Activated naive CD4-positive, alpha-beta T cell treated with anti-CD3 and anti-CD28 coated beads, Interleukin-2, amount 50 U/mL, for 16 hours (primary cell): ENCODE results near the gene FOXN1.
"Not testable (repeated sequence)": the region's sequence is repeated elsewhere in the genome, so short reads cannot be mapped to it uniquely, and the experiment has no call there.

Experiments
- DNase-seq: peaks from one replicate; pipeline ENCODE4 v3.0.0-alpha.2; 2020

FOXN1 gene

GRCh38 chr17:28505986-28506665 is at the start of gene FOXN1:
FOXN1 (plus strand) TSS chr17:28506348; CDS start chr17:28523970, 17,622 bp downstream.
- no peak for DNase-seq

DNA sequence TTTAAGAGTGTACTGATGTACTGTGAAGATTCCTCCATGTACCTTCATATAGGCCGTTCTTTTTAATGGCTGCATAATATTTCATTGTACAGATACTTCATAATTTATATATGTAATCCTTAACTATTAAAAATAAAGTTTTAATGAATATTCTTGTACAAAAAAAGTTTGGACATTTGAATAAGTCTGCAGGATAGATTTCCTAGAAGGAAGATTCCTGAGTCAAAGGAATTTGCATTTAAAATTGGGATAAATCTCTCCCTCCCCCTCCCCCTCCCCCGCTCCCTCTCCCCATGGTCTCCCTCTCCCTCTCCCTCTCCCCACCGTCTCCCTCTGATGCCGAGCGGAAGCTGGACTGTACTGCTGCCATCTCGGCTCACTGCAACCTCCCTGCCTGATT is 48.3 kb upstream of the FOXN1 start:
- DNase-seq: no peak

GRCh38 chr17:28458881-28459280 is 47.3 kb upstream of the FOXN1 start:
- DNase-seq: not testable (repeated sequence)

- no peak for DNase-seq
Measured at GRCh38 chr17:28460901-28461300, 45.2 kb upstream of the FOXN1 start.

GRCh38 chr17:28466001-28466400 is 40.1 kb upstream of the FOXN1 start:
- no peak for DNase-seq

DNA sequence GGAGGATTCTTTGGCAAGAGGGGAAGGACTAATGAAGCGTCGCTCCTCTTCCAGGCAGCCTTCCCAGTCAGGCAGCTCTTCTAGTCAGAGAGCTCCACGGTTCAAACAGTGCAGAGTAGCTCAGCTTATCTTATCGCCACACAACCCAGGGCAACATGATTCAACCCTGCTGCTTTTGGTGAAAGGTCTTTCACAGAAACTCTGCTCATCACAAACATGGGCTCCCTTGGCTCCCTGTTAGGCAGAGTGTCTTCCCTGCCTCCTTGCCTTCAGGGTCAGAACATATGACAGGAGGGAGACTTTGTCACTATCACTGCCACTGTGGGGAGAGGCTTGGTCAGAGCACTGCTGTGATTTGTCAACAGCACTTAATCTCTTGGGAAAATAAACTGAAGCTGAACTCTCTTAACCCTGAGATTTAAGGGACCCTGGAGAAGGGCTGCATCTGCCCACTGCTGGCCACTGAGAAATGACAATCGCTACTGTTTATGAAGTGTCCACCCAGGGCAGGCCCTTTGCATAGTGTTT is 39.6 kb upstream of the FOXN1 start:
- no peak for DNase-seq

DNA sequence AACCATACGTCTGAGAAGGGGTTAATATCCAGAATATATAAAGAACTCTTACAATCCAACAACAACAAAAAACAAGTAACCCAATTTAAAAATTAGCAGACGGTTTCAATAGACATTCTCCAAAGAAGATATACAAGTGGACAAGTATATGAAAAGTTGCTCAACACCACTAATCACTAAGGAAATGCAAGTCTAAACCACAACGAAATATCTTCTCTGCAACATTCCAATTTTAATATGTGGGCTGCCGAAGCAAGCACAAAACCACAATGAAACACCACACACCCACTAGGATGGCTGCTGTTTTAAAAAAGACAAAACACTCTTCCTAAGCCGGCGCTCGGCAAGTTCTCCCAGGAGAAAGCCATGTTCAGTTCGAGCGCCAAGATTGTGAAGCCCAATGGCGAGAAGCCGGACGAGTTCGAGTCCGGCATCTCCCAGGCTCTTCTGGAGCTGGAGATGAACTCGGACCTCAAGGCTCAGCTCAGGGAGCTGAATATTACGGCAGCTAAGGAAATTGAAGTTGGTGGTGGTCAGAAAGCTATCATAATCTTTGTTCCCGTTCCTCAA is 38.6 kb upstream of the FOXN1 start:
- no peak for DNase-seq

DNA sequence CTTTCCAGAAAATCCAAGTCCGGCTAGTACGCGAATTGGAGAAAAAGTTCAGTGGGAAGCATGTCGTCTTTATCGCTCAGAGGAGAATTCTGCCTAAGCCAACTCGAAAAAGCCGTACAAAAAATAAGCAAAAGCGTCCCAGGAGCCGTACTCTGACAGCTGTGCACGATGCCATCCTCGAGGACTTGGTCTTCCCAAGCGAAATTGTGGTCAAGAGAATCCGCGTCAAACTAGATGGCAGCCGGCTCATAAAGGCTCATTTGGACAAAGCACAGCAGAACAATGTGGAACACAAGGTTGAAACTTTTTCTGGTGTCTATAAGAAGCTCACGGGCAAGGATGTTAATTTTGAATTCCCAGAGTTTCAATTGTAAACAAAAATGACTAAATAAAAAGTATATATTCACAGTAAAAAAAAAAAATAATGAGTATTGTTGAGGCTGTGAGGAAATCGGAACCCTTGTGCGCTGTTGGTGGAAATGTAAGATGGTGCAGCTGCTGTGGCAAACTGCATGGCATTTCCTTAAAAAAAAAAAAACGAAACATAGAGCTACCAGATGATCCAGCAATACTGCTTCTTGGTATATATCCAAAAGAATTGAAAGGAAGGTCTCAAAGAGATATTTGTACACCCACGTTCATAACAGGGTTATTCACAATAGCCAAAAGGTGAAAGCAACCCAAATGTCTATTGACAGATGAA is 38.0 kb upstream of the FOXN1 start:
- DNase-seq: not testable (repeated sequence)

DNA sequence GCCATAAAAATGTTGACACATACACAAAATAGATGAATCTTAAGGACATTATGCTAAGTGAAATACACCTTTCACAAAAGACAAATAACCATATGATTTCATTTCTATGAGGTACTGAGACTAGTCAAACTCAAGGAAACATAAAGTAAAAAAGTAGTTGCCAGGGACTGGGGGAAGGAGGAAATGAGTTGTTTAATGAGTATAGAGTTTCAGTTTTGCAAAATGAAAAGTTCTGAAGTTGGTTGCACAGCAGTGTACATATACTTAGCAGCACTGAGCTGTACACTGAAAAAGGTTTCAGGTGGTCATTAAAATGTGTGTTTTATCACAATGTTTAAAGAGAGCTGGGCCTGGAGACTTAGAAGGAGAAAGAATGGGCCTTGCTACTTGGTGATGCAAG is 37.4 kb upstream of the FOXN1 start:
- DNase-seq: no peak

DNA sequence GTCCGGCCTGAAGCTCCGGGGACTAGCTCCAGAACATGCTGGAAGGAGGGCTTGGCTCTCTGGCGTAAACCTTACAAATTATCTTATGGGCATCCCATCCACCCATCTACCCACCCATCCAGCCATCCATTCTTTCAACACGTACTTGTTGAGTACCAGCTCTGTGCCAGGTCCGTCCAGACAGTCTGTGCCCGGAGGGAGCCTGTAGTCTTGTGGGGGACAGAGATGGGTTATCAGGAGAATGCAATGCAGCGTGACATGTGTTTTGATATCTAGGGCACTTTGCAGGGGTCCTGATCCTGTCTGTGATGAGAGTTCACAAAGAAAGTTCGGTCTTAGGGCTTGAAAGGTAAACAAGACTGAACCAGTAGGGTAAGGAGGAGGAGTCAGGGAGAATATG is 36.8 kb upstream of the FOXN1 start:
- no peak for DNase-seq

DNA sequence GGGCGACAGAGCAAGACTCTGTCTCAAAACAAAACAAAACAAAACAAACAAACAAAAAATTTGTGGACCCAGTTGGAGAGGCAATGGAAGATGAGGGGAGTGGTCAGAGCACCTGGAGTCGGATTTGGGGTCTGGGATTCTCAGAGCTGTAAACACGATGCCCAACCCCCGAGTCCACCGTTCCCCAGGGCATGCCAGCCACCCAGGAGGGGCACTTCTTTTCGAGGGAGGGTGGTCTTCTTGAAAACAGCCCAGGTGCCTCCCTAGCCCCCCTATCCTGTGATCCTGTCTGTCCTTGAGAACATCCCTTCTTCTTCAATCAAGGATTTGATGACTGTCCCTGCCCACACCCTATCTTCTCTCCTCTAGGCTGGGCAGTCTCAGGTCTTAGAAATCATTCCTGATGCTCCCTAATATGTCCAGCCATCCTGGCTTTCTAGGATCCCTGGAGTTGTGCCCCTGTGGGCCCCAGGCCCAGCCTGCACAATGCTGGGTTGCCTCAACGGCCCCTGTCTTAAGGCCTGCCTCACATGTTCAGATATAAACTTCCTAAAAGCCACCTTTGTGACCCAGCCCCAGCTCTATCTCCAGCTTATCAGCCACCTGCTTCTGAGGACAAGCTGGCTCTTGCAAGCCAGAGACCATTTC is 35.8 kb upstream of the FOXN1 start:
- DNase-seq: no peak

DNA sequence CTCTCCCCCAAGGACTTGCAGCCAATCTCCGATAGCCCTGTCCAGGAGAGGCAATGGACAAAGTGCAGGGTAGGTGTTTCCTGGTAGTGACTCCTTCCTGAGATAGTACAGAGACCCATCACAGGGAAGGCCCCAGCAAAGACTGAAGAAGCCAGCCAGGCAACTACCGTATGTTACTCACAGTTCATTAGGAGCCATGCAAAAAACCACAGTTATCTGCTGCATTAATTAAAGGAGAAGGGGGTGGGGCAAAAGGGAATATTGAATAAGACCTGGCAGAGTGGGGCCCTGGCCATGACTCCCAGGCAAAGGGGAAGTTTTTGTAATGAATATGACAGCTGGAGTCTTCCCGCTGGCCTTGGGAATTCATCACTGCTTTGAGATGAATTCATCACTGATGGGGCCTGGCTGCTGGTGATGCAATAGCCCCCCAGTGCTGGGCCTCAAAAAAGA is 35.2 kb upstream of the FOXN1 start:
- DNase-seq: no peak

DNA sequence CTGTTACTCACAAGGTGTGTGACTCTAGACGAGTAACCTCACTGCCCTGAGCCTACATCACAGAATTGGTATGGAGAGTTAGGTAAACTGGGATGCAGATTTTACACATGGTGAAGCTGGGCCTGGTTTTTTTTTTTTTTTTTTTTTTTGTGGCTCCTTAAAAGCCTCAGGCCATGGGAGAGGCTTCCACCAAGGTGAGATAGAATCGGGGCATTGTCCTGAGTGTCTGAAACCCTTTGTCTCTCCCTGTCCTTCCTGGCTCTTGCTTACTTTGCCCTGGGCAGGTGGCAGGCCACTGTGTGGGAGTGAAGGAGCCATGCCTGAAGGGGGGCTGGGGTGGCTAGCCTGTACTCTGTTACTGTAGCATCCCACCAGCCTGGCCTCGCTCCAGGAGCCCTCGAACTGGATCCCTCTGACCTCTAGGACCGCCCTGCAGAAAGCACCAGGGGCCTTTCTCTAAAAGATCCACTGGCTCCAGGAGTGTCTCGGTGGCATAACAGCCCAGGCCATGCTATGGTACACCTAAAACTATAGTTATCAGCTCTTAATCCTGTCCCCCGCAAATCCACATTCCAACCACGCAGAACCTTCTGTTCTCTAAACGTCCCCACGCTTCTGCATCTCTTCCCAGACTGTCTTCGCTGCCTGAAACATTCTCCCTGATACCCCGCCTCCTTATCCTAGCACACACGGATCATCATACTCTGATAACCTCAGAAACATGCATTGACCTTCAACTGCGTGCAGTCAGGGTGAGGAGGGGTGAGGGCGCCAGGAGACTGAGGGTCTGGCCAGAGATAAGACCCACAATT is 34.4 kb upstream of the FOXN1 start:
- DNase-seq: no peak

GRCh38 chr17:28472871-28473497 is 33.2 kb upstream of the FOXN1 start:
- no peak for DNase-seq

DNA sequence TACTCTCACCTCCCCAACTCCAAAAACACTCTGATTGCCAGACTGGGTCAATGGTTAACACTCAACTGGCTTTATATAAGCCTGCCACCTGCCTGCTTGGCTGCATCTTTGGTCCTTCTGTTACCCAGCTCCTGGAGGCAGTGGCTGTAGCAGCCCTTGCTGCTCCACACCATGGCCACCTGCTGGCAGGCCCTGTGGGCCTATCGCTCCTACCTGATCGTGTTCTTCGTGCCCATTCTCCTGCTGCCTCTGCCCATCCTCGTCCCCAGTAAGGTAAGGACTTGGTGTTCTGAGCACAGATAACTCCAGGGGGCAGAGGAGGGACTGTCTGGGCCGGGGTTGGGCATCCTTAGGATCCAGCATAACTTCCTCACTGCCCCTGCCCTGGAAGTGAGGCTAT is 32.6 kb upstream of the FOXN1 start, which contains the start of gene SLC13A2:
Gene SLC13A2, plus strand, starts transcription at position 103 of the 400 bp plus-strand sequence. Its CDS starts 69 bp downstream, at position 172.
- DNase-seq: no peak

DNA sequence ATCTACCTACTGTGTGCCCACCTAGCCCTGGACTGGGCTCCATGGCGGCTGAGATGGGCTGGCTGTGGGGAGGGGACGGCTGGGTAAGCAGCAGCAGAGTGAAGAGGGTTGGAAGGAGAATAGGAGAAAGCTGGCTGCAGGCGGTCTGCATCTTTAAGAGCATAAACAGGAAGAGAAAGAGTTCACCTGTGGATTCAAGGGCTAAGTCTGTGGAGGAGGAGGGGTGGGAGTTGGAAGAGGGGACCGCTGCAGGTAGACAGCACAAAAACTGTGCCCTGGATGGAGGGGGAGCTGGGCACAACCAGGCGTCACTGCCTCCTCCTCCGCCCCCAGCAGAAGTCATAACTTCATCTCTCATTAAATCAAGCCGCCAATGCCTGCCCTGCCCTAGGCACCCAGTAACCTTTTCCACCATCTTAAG is 32.0 kb upstream of the FOXN1 start:
- DNase-seq: no peak

DNA sequence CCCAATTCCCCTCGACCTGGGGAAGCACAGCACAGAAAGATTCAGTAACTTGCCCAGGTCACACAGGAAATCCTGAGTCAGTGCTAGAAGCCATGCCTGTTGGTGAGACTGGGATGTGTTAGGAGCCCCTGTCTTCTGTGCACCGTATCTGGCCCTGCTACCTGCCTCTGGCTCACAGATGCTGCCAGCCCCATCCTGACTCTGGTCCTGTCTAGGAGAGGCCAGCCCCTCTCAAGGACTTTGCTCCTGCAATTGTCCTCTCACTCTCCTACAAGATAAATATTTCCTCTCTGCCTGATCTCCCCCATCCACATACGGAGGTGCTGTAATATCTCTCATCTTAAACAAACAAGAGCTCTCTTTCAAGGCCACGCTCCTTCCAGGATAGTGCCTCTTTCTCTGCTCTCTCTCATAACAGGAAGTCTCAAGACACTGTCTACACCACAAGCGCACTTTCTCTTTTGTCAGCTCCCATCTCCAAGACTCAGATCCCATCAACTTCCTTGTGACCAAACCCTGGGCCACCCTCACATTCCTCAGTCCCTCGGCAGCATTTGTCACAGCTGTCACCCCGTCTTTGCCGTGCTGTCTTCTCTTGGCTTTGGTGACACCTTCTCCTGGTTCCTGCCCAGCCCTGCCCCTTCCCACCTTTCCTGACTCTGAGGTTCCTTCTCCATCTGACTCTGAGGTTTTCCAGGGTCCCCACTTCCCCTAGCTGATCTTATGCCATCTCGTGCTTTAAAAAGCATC is 30.8 kb upstream of the FOXN1 start:
- DNase-seq: no peak

- no peak for DNase-seq
Measured at GRCh38 chr17:28476076-28476865, 29.9 kb upstream of the FOXN1 start.

- no peak for DNase-seq
Measured at GRCh38 chr17:28477928-28478327, 28.2 kb upstream of the FOXN1 start.
